ENCODE data around the gene SLCO1B1. TPM values are rescaled to one million over a fixed set of nuclear protein-coding genes. Genes with fewer than 3 reads are reported as not detected.

The SLCO1B1 gene
- total RNA-seq, 3 donors from 2014 or later, result 0.15 TPM; not detected in 2

GRCh38 chr12:21151184-21151583 is 20.2 kb downstream of the SLCO1B1 start:
- TF ChIP-seq CTCF (IDR thresholded peaks at IDR 0.05) (no peak), POLR2AphosphoS5 (IDR thresholded peaks at IDR 0.05) (no peak), POLR2A (IDR thresholded peaks at IDR 0.05) (no peak)
- H3K9me3 ChIP-seq, result no peaks in the 10 kb centered on the region
- intact Hi-C loops (cut with DNase I; ENCODE audit: low total_unique reads), result no loop called here
- H3K4me3 ChIP-seq, result no peak overlapping the region
- no peaks in the 10 kb centered on the region for H3K4me1 ChIP-seq
- H3K27me3 ChIP-seq, result no peaks in the 10 kb centered on the region
- H3K27ac ChIP-seq, result no peak overlapping the region
- no peaks in the 10 kb centered on the region for H3K36me3 ChIP-seq
- no peak for DNase-seq (ENCODE audit: low spot score in 2 of 2)

DNA sequence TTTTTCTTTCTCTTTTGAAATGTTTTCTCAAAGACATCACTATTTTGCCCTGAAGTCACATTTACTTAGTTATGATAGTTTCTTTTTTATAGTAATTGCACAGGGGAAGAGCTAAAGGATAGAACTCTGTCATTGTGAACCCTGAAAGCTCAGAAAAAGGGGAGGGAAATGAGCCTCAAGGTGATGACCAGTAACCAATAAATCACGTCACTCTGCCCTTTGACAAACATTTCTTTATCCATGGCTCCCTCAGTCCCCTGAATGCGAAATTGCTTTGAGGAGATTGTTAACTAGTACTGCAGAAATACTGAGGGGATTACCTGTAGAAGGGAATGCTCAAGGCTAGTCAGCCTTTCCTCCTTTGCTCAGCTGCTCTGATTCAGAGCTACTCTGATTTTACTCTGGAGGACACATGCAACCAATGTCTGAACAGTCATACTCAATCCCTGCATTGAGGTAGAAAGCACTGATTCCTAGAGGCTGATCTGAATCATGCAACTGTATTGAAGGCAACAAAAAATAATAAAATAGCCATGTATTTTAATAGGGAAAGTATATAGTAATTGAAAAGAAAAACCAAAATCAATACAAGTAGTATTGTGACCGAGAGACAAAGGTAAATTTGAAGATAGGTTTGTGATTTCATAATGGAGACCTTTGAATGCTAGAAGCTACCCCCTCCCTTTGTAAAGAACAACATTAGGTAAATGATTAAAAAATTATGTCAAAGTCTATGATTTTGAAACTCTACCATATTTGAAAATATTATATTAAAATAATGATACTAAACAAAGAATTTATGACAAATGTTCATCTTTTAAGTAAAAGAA is 24.7 kb downstream of the SLCO1B1 start:
- intact Hi-C loops (cut with DNase I; ENCODE audit: low total_unique reads), result no loop called here
- Histone ChIP-seq H3K9me3 (no peaks in the 10 kb centered on the region), H3K27me3 (no peaks in the 10 kb centered on the region)

GRCh38 chr12:21165048-21165447 is 34.1 kb downstream of the SLCO1B1 start:
- Histone ChIP-seq H3K9me3 (no peaks in the 10 kb centered on the region), H3K36me3 (no peaks in the 10 kb centered on the region), H3K27ac (no peak overlapping the region), H3K4me1 (no peaks in the 10 kb centered on the region), H3K4me3 (no peak overlapping the region), H3K27me3 (no peaks in the 10 kb centered on the region)
- no peak for DNase-seq (ENCODE audit: low spot score in 2 of 2)
- TF ChIP-seq POLR2AphosphoS5 (IDR thresholded peaks at IDR 0.05) (no peak), CTCF (IDR thresholded peaks at IDR 0.05) (no peak), POLR2A (IDR thresholded peaks at IDR 0.05) (no peak)
- intact Hi-C loops (cut with DNase I; ENCODE audit: low total_unique reads), result no loop called here

More for the DNA sequence above, 24.7 kb downstream of the SLCO1B1 start:
- H3K36me3 ChIP-seq, result no peaks in the 10 kb centered on the region
- H3K4me3 ChIP-seq, result no peak overlapping the region
- H3K27ac ChIP-seq, result no peak overlapping the region
- DNase-seq (ENCODE audit: low spot score in 2 of 2), result no peak
- TF ChIP-seq CTCF (IDR thresholded peaks at IDR 0.05) (no peak), POLR2AphosphoS5 (IDR thresholded peaks at IDR 0.05) (no peak), POLR2A (IDR thresholded peaks at IDR 0.05) (no peak)
- H3K4me1 ChIP-seq, result no peaks in the 10 kb centered on the region

DNA sequence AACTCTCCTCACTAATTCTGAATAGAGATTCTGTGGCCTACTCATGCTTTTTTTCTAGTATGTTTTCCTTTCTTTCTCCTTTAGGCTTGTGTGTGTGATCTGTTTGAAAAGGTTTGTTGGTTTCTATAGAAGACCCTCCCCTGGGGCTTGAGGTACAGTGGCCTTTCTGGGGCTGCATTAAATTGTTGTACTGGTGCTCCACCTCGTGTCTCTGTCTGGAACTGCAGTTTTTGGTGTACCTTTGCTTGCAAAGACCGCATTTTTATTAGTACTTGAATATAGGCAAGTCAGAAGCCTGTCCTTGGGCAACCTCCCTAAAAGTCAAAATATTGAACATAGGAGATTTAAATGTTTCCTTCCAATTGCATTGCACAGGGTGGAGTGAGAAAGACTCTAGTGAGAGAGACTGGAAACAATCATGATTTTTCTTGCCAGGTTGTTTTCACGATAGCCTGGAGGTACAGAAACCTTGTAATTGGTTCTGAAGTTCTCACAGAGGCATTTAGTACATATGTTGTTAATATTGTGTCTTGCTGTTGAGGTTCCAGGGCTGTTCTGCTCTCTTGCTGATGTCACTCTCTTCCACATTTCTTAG is 39.0 kb downstream of the SLCO1B1 start:
- Histone ChIP-seq H3K27me3 (no peaks in the 10 kb centered on the region), H3K4me1 (no peaks in the 10 kb centered on the region), H3K36me3 (no peaks in the 10 kb centered on the region), H3K9me3 (no peaks in the 10 kb centered on the region), H3K27ac (no peak overlapping the region), H3K4me3 (no peak overlapping the region)
- intact Hi-C loops (cut with DNase I; ENCODE audit: low total_unique reads), result no loop called here
- TF ChIP-seq CTCF (IDR thresholded peaks at IDR 0.05), result peak; percentile 13 to 46 (median 30)
- no peak for TF ChIP-seq POLR2AphosphoS5 (IDR thresholded peaks at IDR 0.05)
- no peak for DNase-seq (ENCODE audit: low spot score in 2 of 2)

- no peak for DNase-seq (ENCODE audit: low spot score in 2 of 2)
- intact Hi-C loops (cut with DNase I; ENCODE audit: low total_unique reads), result no loop called here
These were observed 41.1 kb downstream of the SLCO1B1 start for GRCh38 chr12:21172079-21172478.

More at GRCh38 chr12:21172079-21172478, 41.1 kb downstream of the SLCO1B1 start:
- no peaks in the 10 kb centered on the region for H3K4me1 ChIP-seq
- no peak overlapping the region for H3K4me3 ChIP-seq
- no peaks in the 10 kb centered on the region for H3K27me3 ChIP-seq
- TF ChIP-seq POLR2A (IDR thresholded peaks at IDR 0.05) (no peak), CTCF (IDR thresholded peaks at IDR 0.05) (no peak), POLR2AphosphoS5 (IDR thresholded peaks at IDR 0.05) (no peak)
- no peak overlapping the region for H3K27ac ChIP-seq
- no peaks in the 10 kb centered on the region for H3K9me3 ChIP-seq
- no peaks in the 10 kb centered on the region for H3K36me3 ChIP-seq
